Glutamatergic neuron (in vitro differentiated cells): Measurements from ENCODE around the gene PLA2G2F. TPM values are rescaled to one million over a fixed set of nuclear protein-coding genes. Genes with fewer than 3 reads are reported as not detected.

Experiments used
- DNase-seq: peaks from one replicate; pipeline ENCODE4 v3.0.0; 2022
- H3K27ac Mint-ChIP-seq: one replicate; pipeline ENCODE4 v1.8.0; 2020; ENCODE audit warnings: mild to moderate bottlenecking, mixed read lengths, inconsistent platforms; ENCODE audit not compliant: unreplicated experiment
- H3K27me3 Mint-ChIP-seq: one replicate; pipeline ENCODE4 v1.8.0; 2020; ENCODE audit warnings: mild to moderate bottlenecking, moderate library complexity, mixed read lengths, inconsistent platforms; ENCODE audit not compliant: unreplicated experiment
- H3K36me3 Mint-ChIP-seq: one replicate; pipeline ENCODE4 v1.8.0; 2020; ENCODE audit warnings: mild to moderate bottlenecking, mixed read lengths, inconsistent platforms; ENCODE audit not compliant: unreplicated experiment
- H3K4me1 Mint-ChIP-seq: one replicate; pipeline ENCODE4 v1.8.0; 2020; ENCODE audit warnings: mild to moderate bottlenecking, low read depth, mixed read lengths, inconsistent platforms; ENCODE audit not compliant: unreplicated experiment
- H3K4me3 Mint-ChIP-seq: one replicate; pipeline ENCODE4 v1.8.0; 2020; ENCODE audit warnings: mild to moderate bottlenecking, mixed read lengths, inconsistent platforms; ENCODE audit not compliant: unreplicated experiment
- H3K9me3 Mint-ChIP-seq: one replicate; pipeline ENCODE4 v1.8.0; 2020; ENCODE audit warnings: mild to moderate bottlenecking, moderate library complexity, mixed read lengths, inconsistent platforms; ENCODE audit not compliant: unreplicated experiment
- total RNA-seq: library from RNA; stranded (reverse); fragmentation: NEBNext Ultra II Directional; extraction: Animal tissue kit (Norgen Biotek cat#: 25700); gene quantifications from one replicate; pipeline ENCODE4 v1.2.1, GENCODE V29; 2021; ENCODE audit not compliant: unreplicated experiment
- TF ChIP-seq, protein P1 (sequence below): fragments of 200-600 bp; sonication (generic); IDR thresholded peaks from one replicate; pipeline ENCODE4 v1.5.0; 2021; ENCODE audit not compliant: partially characterized antibody, unreplicated experiment

PLA2G2F gene
- total RNA-seq, 1 donor from 2014 or later: not detected

DNA sequence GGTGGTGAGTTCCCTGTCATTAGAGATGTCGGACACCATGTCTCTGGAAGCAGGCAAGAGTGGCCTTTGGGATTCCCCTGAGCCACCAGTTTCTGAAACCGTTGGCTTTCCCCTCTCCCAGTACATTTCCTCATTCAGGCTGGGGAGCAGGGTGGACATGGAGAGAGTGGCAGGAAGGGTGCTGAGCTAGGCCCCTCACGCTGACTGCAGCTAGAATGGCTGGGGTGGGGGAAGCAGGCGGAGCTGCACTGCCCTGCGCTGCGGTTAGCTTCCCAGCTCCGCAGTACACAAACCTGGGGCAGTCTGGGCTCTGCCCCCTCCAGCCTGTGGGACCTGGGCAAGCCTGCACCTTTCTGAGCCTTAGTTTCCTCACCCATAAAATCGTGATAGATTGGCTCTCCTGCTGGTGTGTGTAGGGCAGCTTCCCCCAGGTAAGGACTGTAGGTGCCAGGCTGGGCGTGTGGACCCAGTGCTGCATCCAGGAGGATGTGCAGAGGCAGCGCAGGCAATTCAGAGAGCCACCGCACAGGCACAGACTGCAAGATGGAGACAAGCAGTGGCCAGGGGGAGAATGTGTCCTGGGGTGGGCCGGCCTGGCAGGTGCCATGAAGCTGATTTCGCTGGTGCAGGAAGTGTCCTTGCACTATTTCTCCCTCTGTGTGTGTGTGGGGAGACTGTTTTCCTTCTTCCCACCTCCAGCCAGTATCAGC, 3.0 kb downstream of the PLA2G2F start:
- Mint-ChIP-seq H3K9me3 (peaks cover 1% of the 10 kb centered on the region), H3K27ac (no peak overlapping the region), H3K36me3 (no peaks in the 10 kb centered on the region), H3K4me3 (no peak overlapping the region), H3K4me1 (no peaks in the 10 kb centered on the region), H3K27me3 (peaks cover 8% of the 10 kb centered on the region)
- TF ChIP-seq, protein P1, sequence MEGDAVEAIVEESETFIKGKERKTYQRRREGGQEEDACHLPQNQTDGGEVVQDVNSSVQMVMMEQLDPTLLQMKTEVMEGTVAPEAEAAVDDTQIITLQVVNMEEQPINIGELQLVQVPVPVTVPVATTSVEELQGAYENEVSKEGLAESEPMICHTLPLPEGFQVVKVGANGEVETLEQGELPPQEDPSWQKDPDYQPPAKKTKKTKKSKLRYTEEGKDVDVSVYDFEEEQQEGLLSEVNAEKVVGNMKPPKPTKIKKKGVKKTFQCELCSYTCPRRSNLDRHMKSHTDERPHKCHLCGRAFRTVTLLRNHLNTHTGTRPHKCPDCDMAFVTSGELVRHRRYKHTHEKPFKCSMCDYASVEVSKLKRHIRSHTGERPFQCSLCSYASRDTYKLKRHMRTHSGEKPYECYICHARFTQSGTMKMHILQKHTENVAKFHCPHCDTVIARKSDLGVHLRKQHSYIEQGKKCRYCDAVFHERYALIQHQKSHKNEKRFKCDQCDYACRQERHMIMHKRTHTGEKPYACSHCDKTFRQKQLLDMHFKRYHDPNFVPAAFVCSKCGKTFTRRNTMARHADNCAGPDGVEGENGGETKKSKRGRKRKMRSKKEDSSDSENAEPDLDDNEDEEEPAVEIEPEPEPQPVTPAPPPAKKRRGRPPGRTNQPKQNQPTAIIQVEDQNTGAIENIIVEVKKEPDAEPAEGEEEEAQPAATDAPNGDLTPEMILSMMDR: no peak
- DNase-seq: no peak

DNA sequence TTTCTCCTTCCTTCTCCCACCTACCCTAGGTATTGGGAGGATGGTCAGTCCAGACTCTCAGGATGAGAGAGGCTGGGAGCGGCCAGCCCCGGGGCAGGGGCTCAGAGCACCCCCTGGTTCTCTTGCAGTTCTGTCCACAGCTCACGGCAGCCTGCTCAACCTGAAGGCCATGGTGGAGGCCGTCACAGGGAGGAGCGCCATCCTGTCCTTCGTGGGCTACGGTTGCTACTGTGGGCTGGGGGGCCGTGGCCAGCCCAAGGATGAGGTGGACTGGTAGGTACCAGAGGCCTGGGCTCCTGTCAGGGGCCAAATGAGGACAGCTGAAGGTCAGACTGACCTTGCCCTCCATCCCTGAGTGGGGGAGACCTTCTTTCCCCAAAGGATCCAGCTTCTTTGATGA, 4.2 kb downstream of the PLA2G2F start:
- DNase-seq: no peak
- Mint-ChIP-seq H3K9me3 (peaks cover 1% of the 10 kb centered on the region), H3K27ac (no peak overlapping the region), H3K27me3 (peaks cover 8% of the 10 kb centered on the region), H3K36me3 (no peaks in the 10 kb centered on the region), H3K4me1 (no peaks in the 10 kb centered on the region), H3K4me3 (no peak overlapping the region)
- TF ChIP-seq, protein P1: no peak

DNA sequence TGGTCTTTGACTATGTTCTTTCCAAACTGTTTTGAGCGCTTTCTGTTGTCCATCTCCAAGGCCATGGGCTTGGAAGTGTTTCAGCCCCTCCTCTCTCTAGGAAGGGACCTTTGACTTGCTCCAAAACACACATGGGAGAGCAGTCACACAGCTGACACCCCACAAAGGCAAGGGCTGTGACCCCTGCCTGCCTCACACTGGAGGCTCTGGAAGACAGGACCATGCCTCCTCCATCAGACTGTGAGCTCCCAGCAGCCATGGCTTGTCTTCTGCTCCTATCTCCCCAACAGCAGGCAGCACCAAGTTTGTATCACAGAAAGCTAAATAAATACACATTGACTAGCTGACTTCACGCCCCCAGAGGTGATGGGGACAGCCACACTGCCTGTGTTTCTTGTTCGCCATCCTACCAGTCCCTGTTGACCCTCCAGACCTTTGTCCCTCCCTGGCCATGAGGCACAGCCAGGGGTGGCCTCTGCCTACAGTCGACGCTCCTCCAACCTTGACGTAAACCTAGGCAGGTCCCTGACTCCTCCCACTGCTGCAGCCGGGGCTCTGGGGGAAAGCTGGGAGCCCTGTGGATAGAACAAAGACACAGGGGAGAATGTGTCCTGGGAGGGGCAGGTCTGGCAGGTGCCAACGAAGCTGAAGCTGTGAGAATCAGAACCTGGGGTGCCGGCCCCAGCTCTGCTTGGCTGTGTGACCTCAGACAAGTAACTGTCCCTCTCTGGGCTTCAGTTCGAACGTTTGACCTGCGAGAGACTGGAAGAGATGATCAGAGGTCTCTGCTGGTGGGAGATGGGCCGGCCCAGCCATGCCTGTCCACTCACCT, 4.8 kb downstream of the PLA2G2F start:
- TF ChIP-seq, protein P1: no peak
- H3K4me1 Mint-ChIP-seq: no peaks in the 10 kb centered on the region
- H3K9me3 Mint-ChIP-seq: peaks cover 1% of the 10 kb centered on the region
- no peak overlapping the region for H3K4me3 Mint-ChIP-seq
- H3K27me3 Mint-ChIP-seq: peaks cover 8% of the 10 kb centered on the region
- H3K36me3 Mint-ChIP-seq: no peaks in the 10 kb centered on the region
- DNase-seq: no peak
- no peak overlapping the region for H3K27ac Mint-ChIP-seq

DNA sequence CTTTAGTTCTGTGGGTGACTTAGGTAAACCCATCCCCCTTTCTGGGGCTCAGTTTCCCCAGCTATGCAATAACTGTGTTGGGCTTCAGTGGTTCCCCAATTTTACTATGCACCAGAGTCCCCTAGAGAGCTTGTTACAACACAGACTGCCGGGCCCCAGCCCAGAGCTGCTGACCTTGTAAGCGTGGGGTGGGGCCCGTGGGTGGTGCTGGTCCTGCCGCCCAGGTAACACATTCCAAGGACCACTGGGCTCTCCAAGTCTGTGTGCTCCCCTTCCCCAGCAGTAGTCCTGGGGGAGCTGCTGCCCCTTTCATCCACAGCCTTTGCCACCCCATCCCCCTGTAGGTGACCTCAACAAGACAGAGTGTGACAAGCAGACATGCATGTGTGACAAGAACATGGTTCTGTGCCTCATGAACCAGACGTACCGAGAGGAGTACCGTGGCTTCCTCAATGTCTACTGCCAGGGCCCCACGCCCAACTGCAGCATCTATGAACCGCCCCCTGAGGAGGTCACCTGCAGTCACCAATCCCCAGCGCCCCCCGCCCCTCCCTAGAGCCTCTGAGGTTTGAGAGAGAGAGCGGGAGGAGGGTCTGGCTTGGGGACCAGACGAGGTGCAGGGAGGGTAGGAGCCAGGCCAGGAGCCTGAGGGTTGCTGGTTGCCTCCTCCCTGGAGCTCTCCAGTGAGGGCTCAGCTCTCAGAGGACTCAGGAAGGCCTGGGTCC, 8.9 kb downstream of the PLA2G2F start:
- peak; percentile 11 for DNase-seq
- Mint-ChIP-seq H3K4me3 (no peak overlapping the region), H3K27ac (no peak overlapping the region), H3K9me3 (peaks cover 1% of the 10 kb centered on the region), H3K4me1 (no peaks in the 10 kb centered on the region), H3K27me3 (peaks cover 5% of the 10 kb centered on the region), H3K36me3 (no peaks in the 10 kb centered on the region)
- TF ChIP-seq, protein P1: no peak
